T1000 (cell line): ENCODE data around the gene ADPRM.

Experiments used
- DNase-seq: peaks from one replicate; lab custom pipeline; 2025; ENCODE audit warnings: mixed read lengths; lab: John Stamatoyannopoulos, UW

The ADPRM gene

GRCh38 chr17:10741416-10742135 is 44.2 kb downstream of the ADPRM start:
- DNase-seq: no peak

- DNase-seq: no peak
Measured at GRCh38 chr17:10742431-10742830, 45.0 kb downstream of the ADPRM start.

- DNase-seq: no peak
Measured at GRCh38 chr17:10743316-10744009, 46.1 kb downstream of the ADPRM start.

GRCh38 chr17:10744501-10745000 is 47.2 kb downstream of the ADPRM start:
- DNase-seq: no peak

- DNase-seq: no peak
Measured at GRCh38 chr17:10745231-10745630, 47.8 kb downstream of the ADPRM start.

GRCh38 chr17:10748531-10749181 is 51.3 kb downstream of the ADPRM start:
- DNase-seq: no peak

GRCh38 chr17:10750210-10750609 is 52.8 kb downstream of the ADPRM start:
- DNase-seq: no peak

GRCh38 chr17:10751563-10751962 is 54.2 kb downstream of the ADPRM start:
- no peak for DNase-seq

GRCh38 chr17:10752696-10753095 is 55.3 kb downstream of the ADPRM start:
- no peak for DNase-seq

- no peak for DNase-seq
Measured at GRCh38 chr17:10754109-10754508, 56.7 kb downstream of the ADPRM start.

- no peak for DNase-seq
Measured at GRCh38 chr17:10754861-10755591, 57.6 kb downstream of the ADPRM start.

GRCh38 chr17:10755592-10756127 is 58.3 kb downstream of the ADPRM start:
- DNase-seq: no peak

- no peak for DNase-seq
Measured at GRCh38 chr17:10756185-10756584, 58.8 kb downstream of the ADPRM start.

- no peak for DNase-seq
Measured at GRCh38 chr17:10756619-10757018, 59.2 kb downstream of the ADPRM start.

- DNase-seq: no peak
Measured at GRCh38 chr17:10757067-10757466, 59.7 kb downstream of the ADPRM start.

- DNase-seq: no peak
Measured at GRCh38 chr17:10757647-10758046, 60.3 kb downstream of the ADPRM start.

- DNase-seq: no peak
Measured at GRCh38 chr17:10758062-10758461, 60.7 kb downstream of the ADPRM start.
